Adrenal gland (tissue), 5 donors: ENCODE data around the gene ZBTB42.

Experiments
- POLR2A ChIP-seq, 2 donors: fragments of 450-650 bp; IDR thresholded peaks; one replicate each; pipeline ENCODE4 v1.6.1; 2017; ENCODE audit warnings: antibody characterized with exemption in 2 of 2, mild to moderate bottlenecking in 2 of 2, moderate library complexity in 1 of 2
- TF ChIP-seq, protein P1 (sequence below), 6 experiments: fragments of 450-650 bp in 4 of 6; fragments of 200-600 bp in 2 of 6; sonication (generic) in 1 of 6; IDR thresholded peaks; 1 replicate in 5 of 6; 2 replicates in 1 of 6; pipeline versions ENCODE4 v1.5.1 to v1.8.0; 2016 to 2021; ENCODE audit warnings: antibody characterized with exemption in 6 of 6, mild to moderate bottlenecking in 2 of 6, moderate library complexity in 1 of 6
- donor health status: DM: no; HTN: no; CAD: no.

- TF ChIP-seq, protein P1, sequence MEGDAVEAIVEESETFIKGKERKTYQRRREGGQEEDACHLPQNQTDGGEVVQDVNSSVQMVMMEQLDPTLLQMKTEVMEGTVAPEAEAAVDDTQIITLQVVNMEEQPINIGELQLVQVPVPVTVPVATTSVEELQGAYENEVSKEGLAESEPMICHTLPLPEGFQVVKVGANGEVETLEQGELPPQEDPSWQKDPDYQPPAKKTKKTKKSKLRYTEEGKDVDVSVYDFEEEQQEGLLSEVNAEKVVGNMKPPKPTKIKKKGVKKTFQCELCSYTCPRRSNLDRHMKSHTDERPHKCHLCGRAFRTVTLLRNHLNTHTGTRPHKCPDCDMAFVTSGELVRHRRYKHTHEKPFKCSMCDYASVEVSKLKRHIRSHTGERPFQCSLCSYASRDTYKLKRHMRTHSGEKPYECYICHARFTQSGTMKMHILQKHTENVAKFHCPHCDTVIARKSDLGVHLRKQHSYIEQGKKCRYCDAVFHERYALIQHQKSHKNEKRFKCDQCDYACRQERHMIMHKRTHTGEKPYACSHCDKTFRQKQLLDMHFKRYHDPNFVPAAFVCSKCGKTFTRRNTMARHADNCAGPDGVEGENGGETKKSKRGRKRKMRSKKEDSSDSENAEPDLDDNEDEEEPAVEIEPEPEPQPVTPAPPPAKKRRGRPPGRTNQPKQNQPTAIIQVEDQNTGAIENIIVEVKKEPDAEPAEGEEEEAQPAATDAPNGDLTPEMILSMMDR (IDR thresholded peaks at IDR 0.05) = no peak
- no peak for TF ChIP-seq POLR2A (IDR thresholded peaks at IDR 0.05)
Observed at GRCh38 chr14:104784846-104785707, 15.8 kb upstream of the ZBTB42 start.
